ENCODE results near the gene COX8C. TPM values are rescaled to one million over a fixed set of nuclear protein-coding genes. Genes with fewer than 3 reads are reported as not detected.
"Not testable (repeated sequence)": the region's sequence is repeated elsewhere in the genome, so short reads cannot be mapped to it uniquely, and the experiment has no call there.

COX8C gene
- total RNA-seq, 1 experiment from 2014 or later: not detected

- TF ChIP-seq POLR2AphosphoS5 (IDR thresholded peaks at IDR 0.05; ENCODE audit: low read depth, low read length) (no peak), MAX (IDR thresholded peaks at IDR 0.05) (no peak)
Measured at GRCh38 chr14:93379831-93380230, 32.8 kb downstream of the COX8C start (continued).

- ATAC-seq (no peak), DNase-seq (ENCODE audit: low read depth, low spot score) (no peak)
- ChIA-PET RAD21 (ENCODE audit: low non-redundant PET in 1 of 2, low total read pairs in 2 of 2, uncharacterized antibody in 2 of 2, unreplicated experiment in 2 of 2) (no interaction called here), CTCF (no interaction called here), POLR2A (no interaction called here)
- Histone ChIP-seq H3K36me3 (ENCODE audit: control insufficient read depth in 1 of 2, insufficient read depth in 2 of 2, low read length in 2 of 2) (no peaks in the 10 kb centered on the region), H3K9me3 (ENCODE audit: control insufficient read depth in 1 of 2, insufficient read depth in 1 of 2, low read depth in 1 of 2, low read length in 2 of 2) (no peaks in the 10 kb centered on the region), H2AFZ (ENCODE audit: low read depth, low read length, poor library complexity, severe bottlenecking) (no peak overlapping the region), H3K4me2 (ENCODE audit: low read length) (no peak overlapping the region), H3K79me2 (ENCODE audit: insufficient read depth, low read length) (no peaks in the 10 kb centered on the region), H3K9ac (ENCODE audit: low read length) (no peak overlapping the region), H3K9me2 (ENCODE audit: insufficient read depth) (no peaks in the 10 kb centered on the region; the same call in 1 of the 2 replicates), H3K27ac (ENCODE audit: low read depth, low read length) (no peak overlapping the region), H3K4me3 (replicated peaks in 1 of 2; ENCODE audit: low read depth in 1 of 2, low read length in 2 of 2) (no peak overlapping the region), H4K20me1 (ENCODE audit: insufficient read depth) (no peaks in the 10 kb centered on the region), H3K27me3 (ENCODE audit: insufficient read depth, low read length) (peaks cover 26% of the 10 kb centered on the region; the same call in 1 of the 2 replicates), H3K4me1 (ENCODE audit: control insufficient read depth in 1 of 2, insufficient read depth in 2 of 2, low read length in 2 of 2) (no peaks in the 10 kb centered on the region)
- intact Hi-C loops (cut with micrococcal nuclease): no loop called here
- BruUV-seq (replicated peaks): no TSS peak
- no peak for TF ChIP-seq REST (IDR thresholded peaks at IDR 0.05; ENCODE audit: low read depth)
Measured at GRCh38 chr14:93381644-93382043, 34.7 kb downstream of the COX8C start.

GRCh38 chr14:93384256-93384655, 37.3 kb downstream of the COX8C start:
- H3K9me2 ChIP-seq (ENCODE audit: insufficient read depth); RAD21 ChIA-PET (ENCODE audit: low non-redundant PET in 1 of 2, low total read pairs in 2 of 2, uncharacterized antibody in 2 of 2, unreplicated experiment in 2 of 2); H3K4me2 ChIP-seq (ENCODE audit: low read length); H3K9ac ChIP-seq (ENCODE audit: low read length); H3K36me3 ChIP-seq (ENCODE audit: control insufficient read depth in 1 of 2, insufficient read depth in 2 of 2, low read length in 2 of 2); ATAC-seq; H3K27ac ChIP-seq (ENCODE audit: low read depth, low read length); BruUV-seq (replicated peaks); CTCF ChIA-PET; POLR2A ChIA-PET; H3K4me1 ChIP-seq (ENCODE audit: control insufficient read depth in 1 of 2, insufficient read depth in 2 of 2, low read length in 2 of 2); H3K9me3 ChIP-seq (ENCODE audit: control insufficient read depth in 1 of 2, insufficient read depth in 1 of 2, low read depth in 1 of 2, low read length in 2 of 2); H2AFZ ChIP-seq (ENCODE audit: low read depth, low read length, poor library complexity, severe bottlenecking); intact Hi-C loops (cut with micrococcal nuclease); H4K20me1 ChIP-seq (ENCODE audit: insufficient read depth); H3K4me3 ChIP-seq (replicated peaks in 1 of 2; ENCODE audit: low read depth in 1 of 2, low read length in 2 of 2); H3K79me2 ChIP-seq (ENCODE audit: insufficient read depth, low read length); DNase-seq (ENCODE audit: low read depth, low spot score): not testable (repeated sequence)
- H3K27me3 ChIP-seq (ENCODE audit: insufficient read depth, low read length): peaks cover 15% of the 10 kb centered on the region; the same call in 1 of the 2 replicates
